GM12878 (cell line): Measurements from ENCODE around the gene MXD4. TPM values are rescaled to one million over a fixed set of nuclear protein-coding genes. Genes with fewer than 3 reads are reported as not detected.

Experiments
- ATAC-seq: fragments of 200-7000 bp; cut with Tn5 transposase; 3 replicates; pipeline ENCODE4 v1.9.1; 2020; ENCODE audit warnings: mild to moderate bottlenecking, moderate library complexity
- BruUV-seq: library from RNA; stranded (reverse); fragments of 400-500 nt; replicated peaks from 2 replicates; lab custom pipeline; 2021; lab: Mats Ljungman, UMichigan
- CTCF ChIA-PET: fragments of 300-600 bp; sonication (Branson Sonifier 250); formaldehyde crosslinking; extraction: SDS; loops from one replicate; lab custom pipeline; 2021; ENCODE audit warnings: inconsistent platforms; lab: Yijun Ruan, JAX
- POLR2A ChIA-PET: fragments of 350-600 bp; formaldehyde crosslinking; extraction: SDS; loops from one replicate; lab custom pipeline; 2021; ENCODE audit warnings: inconsistent platforms; lab: Charles Lee
- RAD21 ChIA-PET: fragments of 300-600 bp; sonication (Branson Sonifier 250); formaldehyde crosslinking; loops from one replicate; lab custom pipeline; 2023; ENCODE audit warnings: antibody characterized with exemption; ENCODE audit not compliant: unreplicated experiment; lab: Charles Lee
- SMC1A ChIA-PET: fragments of 300-600 bp; sonication (Branson Sonifier 250); formaldehyde crosslinking; loops from one replicate; lab custom pipeline; 2023; ENCODE audit not compliant: unreplicated experiment, uncharacterized antibody; lab: Charles Lee
- DNase-seq: peaks from one replicate; pipeline ENCODE4 v3.0.0-alpha.2; 2011; ENCODE audit warnings: low read depth, low spot score
- FAIRE-seq: peaks from 3 replicates; lab custom pipeline; 2011; peaks lifted over from hg19 to GRCh38; lab: Jason Lieb, UNC
- H2AFZ ChIP-seq: 2 replicates; pipeline ENCODE4 v1.6.0; 2011; ENCODE audit warnings: low read depth, low read length, control low read depth; ENCODE audit not compliant: control insufficient read depth
- H3K27ac ChIP-seq: 2 replicates; pipeline ENCODE4 v1.5.1; 2011; ENCODE audit warnings: control low read depth; ENCODE audit not compliant: control insufficient read depth, insufficient read depth
- H3K27me3 ChIP-seq, 2 experiments: replicated peaks in 1 of 2; 2 replicates each; pipeline versions ENCODE4 v1.6.0 to v1.6.1; 2011; ENCODE audit warnings: low read length in 1 of 2; ENCODE audit not compliant: control insufficient read depth in 2 of 2, insufficient read depth in 2 of 2
- H3K36me3 ChIP-seq, 2 experiments: 2 replicates each; pipeline ENCODE4 v1.5.1; 2011; ENCODE audit warnings: low read length in 1 of 2; ENCODE audit not compliant: control insufficient read depth in 2 of 2, insufficient read depth in 2 of 2
- H3K4me1 ChIP-seq: 2 replicates; pipeline ENCODE4 v1.6.1; 2011; ENCODE audit warnings: mild to moderate bottlenecking, low read length, moderate library complexity, mixed read lengths; ENCODE audit not compliant: control insufficient read depth, insufficient read depth
- H3K4me2 ChIP-seq: 2 replicates; pipeline ENCODE4 v1.6.0; 2011; ENCODE audit warnings: control low read depth; ENCODE audit not compliant: control insufficient read depth, insufficient read depth
- H3K4me3 ChIP-seq: fragments of 200-600 bp; sonication (generic); 2 replicates; pipeline ENCODE4 v1.5.1; 2016
- H3K79me2 ChIP-seq: 2 replicates; pipeline ENCODE4 v1.6.0; 2011; ENCODE audit warnings: low read length; ENCODE audit not compliant: control insufficient read depth, insufficient read depth
- H3K9ac ChIP-seq: 2 replicates; pipeline ENCODE4 v1.8.0; 2011; ENCODE audit warnings: low read length, control low read depth, mixed read lengths; ENCODE audit not compliant: control insufficient read depth, insufficient read depth
- H3K9me3 ChIP-seq: replicated peaks from 3 replicates; pipeline ENCODE4 v1.5.1; 2011; ENCODE audit warnings: mild to moderate bottlenecking, low read length; ENCODE audit not compliant: control insufficient read depth, insufficient read depth
- H4K20me1 ChIP-seq: 2 replicates; pipeline ENCODE4 v1.6.0; 2011; ENCODE audit not compliant: control insufficient read depth, insufficient read depth
- ASH2L ChIP-seq: fragments of 300-600, 200-600 bp; sonication (generic); IDR thresholded peaks from 2 replicates; pipeline ENCODE4 v1.6.1; 2017; ENCODE audit warnings: low read depth, mild to moderate bottlenecking, borderline replicate concordance
- BCL11A ChIP-seq: IDR thresholded peaks from 2 replicates; pipeline ENCODE4 v1.6.1; 2011; ENCODE audit warnings: low read depth, low read length
- JUNB ChIP-seq: IDR thresholded peaks from 2 replicates; pipeline ENCODE4 v1.6.1; 2016; ENCODE audit warnings: antibody characterized with exemption, mild to moderate bottlenecking
- LARP7 ChIP-seq: fragments of 450-650 bp; IDR thresholded peaks from 2 replicates; pipeline ENCODE4 v1.6.1; 2017; ENCODE audit warnings: mild to moderate bottlenecking
- MXI1 ChIP-seq: fragments of 150-350 bp; IDR thresholded peaks from 2 replicates; pipeline ENCODE4 v1.6.1; 2011; ENCODE audit warnings: low read depth, mild to moderate bottlenecking, inconsistent platforms, low read length, improper control_type of control experiment
- MYB ChIP-seq: fragments of 150-350 bp; IDR thresholded peaks from 2 replicates; pipeline ENCODE4 v1.6.1; 2014; ENCODE audit warnings: mild to moderate bottlenecking, low read depth, low read length, borderline replicate concordance
- NR2C1 ChIP-seq: fragments of 450-650 bp; IDR thresholded peaks from 2 replicates; pipeline ENCODE4 v1.6.1; 2017; ENCODE audit warnings: antibody characterized with exemption, mild to moderate bottlenecking, moderate library complexity
- TCF7 ChIP-seq: IDR thresholded peaks from 2 replicates; pipeline ENCODE4 v1.6.1; 2014; ENCODE audit warnings: antibody characterized with exemption, borderline replicate concordance
- WGBS: methylation state at CpG from one replicate; pipeline ENCODE4 v1.1.6; 2016; ENCODE audit warnings: low lambda C conversion rate; ENCODE audit not compliant: insufficient replicate concordance, insufficient coverage; ENCODE audit errors: missing lambda C conversion rate; 5-methylcytosine and 5-hydroxymethylcytosine counted together
- in situ Hi-C: fragments of 300-500 bp; cut with MboI; formaldehyde crosslinking; loops from 9 replicates; pipeline ENCODE4 v1.14.3; 2018; ENCODE audit warnings: mixed read lengths
- intact Hi-C: fragments of 100-400 bp; cut with micrococcal nuclease; formaldehyde crosslinking; loops from one replicate; pipeline ENCODE4 v1.14.2; 2022; ENCODE audit not compliant: unreplicated experiment
- polyA plus RNA-seq, 11 experiments: library from polyadenylated mRNA; depleted of rRNA in 4 of 11; unstranded in 6 of 11; stranded (reverse) in 5 of 11; fragments of >200 nt; fragmentation: Nextera tagmentation in 4 of 11; fragmentation: Illumina TruSeq in 1 of 11; extraction: Ambion mirVana in 4 of 11; extraction: Trizol in 1 of 11; gene quantifications; 1 replicate in 1 of 11; 2 replicates in 10 of 11; pipeline versions ENCODE4 v1.2.1 to v1.2.3, GENCODE V29; 2011 to 2016; ENCODE audit warnings: inconsistent platforms in 2 of 11, missing spikeins in 2 of 11, low read depth in 1 of 11
- total RNA-seq, 4 experiments: library from RNA; depleted of rRNA in 3 of 4; stranded (reverse); fragments of >200 nt in 3 of 4; fragmentation: Illumina TruSeq in 1 of 4; extraction: Trizol in 1 of 4; gene quantifications; 2 replicates each; pipeline versions ENCODE4 v1.2.1 to v1.2.3, GENCODE V29; 2013 to 2021
- TF ChIP-seq, protein P1 (sequence below): IDR thresholded peaks from 2 replicates; pipeline ENCODE4 v1.6.1; 2012; ENCODE audit warnings: low read depth, low read length, improper control_type of control experiment
- TF ChIP-seq, protein P2 (sequence below): fragments of 450-650 bp; IDR thresholded peaks from 2 replicates; pipeline ENCODE4 v1.6.1; 2018; ENCODE audit warnings: borderline replicate concordance, mild to moderate bottlenecking; ENCODE audit not compliant: partially characterized antibody
- TF ChIP-seq, protein P3 (sequence below), 3 experiments: IDR thresholded peaks in 2 of 3; conservative IDR thresholded peaks in 1 of 3; 2 replicates each; pipeline ENCODE4 v1.5.1; 2011; ENCODE audit warnings: low read depth in 3 of 3, low read length in 3 of 3, mild to moderate bottlenecking in 3 of 3, control low read depth in 2 of 3, moderate library complexity in 2 of 3, inconsistent platforms in 1 of 3, mixed read lengths in 1 of 3; ENCODE audit not compliant: control insufficient read depth in 2 of 3, insufficient read depth in 1 of 3; ENCODE audit errors: extremely low read depth in 1 of 3

The MXD4 gene
- total and polyA plus RNA-seq, 10 of the 15 experiments (the other 5 are each of a cell fraction or from before 2014, with no cell fraction given) = 0.21 to 25.6 (median 5.2) TPM

DNA sequence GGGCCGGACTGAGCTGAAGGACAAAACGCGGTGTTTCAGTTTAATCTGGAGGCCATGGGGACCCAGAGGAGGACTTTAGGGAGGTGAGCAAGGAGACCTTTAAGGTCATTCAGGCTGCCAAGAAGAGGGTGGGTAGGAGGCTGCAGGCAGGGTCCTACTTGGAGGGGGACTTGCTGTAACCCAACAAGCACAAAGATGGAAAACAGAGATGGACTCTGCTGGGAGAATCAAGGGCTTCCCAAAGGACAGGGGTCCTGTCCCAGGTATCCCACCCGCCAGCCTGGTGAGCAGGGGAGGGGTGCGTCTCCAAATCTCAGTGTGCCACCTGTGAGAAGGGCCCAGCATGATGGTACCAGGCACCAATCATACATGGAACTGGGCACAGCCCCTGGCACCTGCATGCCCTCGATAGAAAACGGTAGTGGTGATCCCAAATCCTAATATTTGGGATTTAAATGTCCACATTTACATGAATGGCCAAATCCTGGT lies 16.1 kb downstream of the MXD4 start:
- H2AFZ ChIP-seq = no peak overlapping the region
- intact Hi-C loops = no loop called here
- POLR2A ChIA-PET = no interaction called here

More for the DNA sequence above, 16.1 kb downstream of the MXD4 start:
- no peak for DNase-seq
- Histone ChIP-seq H3K79me2 (peaks cover 10% of the 10 kb centered on the region), H3K4me2 (no peak overlapping the region), H3K9me3 (no peaks in the 10 kb centered on the region), H3K36me3 (no peaks in the 10 kb centered on the region), H3K27me3 (no peaks in the 10 kb centered on the region), H3K4me3 (no peak overlapping the region), H3K4me1 (peaks cover 6% of the 10 kb centered on the region; the same call in 1 of the 2 replicates), H4K20me1 (no peaks in the 10 kb centered on the region)
- ChIA-PET RAD21 (no interaction called here), CTCF (no interaction called here), SMC1A (no interaction called here)
- ATAC-seq = no peak
- 64% methylated on average over 7 of the region's 7 CpGs for WGBS
- no TSS peak for BruUV-seq
- in situ Hi-C loops = no loop called here
- no peak for FAIRE-seq
- no peak for TF ChIP-seq MXI1
- no peak for TF ChIP-seq LARP7
- TF ChIP-seq BCL11A = no peak
- no peak for TF ChIP-seq TCF7
- TF ChIP-seq, protein P1, sequence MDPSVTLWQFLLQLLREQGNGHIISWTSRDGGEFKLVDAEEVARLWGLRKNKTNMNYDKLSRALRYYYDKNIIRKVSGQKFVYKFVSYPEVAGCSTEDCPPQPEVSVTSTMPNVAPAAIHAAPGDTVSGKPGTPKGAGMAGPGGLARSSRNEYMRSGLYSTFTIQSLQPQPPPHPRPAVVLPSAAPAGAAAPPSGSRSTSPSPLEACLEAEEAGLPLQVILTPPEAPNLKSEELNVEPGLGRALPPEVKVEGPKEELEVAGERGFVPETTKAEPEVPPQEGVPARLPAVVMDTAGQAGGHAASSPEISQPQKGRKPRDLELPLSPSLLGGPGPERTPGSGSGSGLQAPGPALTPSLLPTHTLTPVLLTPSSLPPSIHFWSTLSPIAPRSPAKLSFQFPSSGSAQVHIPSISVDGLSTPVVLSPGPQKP = no peak
- TF ChIP-seq ASH2L = no peak
- TF ChIP-seq, protein P2, sequence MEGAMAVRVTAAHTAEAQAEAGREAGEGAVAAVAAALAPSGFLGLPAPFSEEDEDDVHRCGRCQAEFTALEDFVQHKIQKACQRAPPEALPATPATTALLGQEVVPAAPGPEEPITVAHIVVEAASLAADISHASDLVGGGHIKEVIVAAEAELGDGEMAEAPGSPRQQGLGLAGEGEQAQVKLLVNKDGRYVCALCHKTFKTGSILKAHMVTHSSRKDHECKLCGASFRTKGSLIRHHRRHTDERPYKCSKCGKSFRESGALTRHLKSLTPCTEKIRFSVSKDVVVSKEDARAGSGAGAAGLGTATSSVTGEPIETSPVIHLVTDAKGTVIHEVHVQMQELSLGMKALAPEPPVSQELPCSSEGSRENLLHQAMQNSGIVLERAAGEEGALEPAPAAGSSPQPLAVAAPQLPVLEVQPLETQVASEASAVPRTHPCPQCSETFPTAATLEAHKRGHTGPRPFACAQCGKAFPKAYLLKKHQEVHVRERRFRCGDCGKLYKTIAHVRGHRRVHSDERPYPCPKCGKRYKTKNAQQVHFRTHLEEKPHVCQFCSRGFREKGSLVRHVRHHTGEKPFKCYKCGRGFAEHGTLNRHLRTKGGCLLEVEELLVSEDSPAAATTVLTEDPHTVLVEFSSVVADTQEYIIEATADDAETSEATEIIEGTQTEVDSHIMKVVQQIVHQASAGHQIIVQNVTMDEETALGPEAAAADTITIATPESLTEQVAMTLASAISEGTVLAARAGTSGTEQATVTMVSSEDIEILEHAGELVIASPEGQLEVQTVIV = no peak
- TF ChIP-seq, protein P3, sequence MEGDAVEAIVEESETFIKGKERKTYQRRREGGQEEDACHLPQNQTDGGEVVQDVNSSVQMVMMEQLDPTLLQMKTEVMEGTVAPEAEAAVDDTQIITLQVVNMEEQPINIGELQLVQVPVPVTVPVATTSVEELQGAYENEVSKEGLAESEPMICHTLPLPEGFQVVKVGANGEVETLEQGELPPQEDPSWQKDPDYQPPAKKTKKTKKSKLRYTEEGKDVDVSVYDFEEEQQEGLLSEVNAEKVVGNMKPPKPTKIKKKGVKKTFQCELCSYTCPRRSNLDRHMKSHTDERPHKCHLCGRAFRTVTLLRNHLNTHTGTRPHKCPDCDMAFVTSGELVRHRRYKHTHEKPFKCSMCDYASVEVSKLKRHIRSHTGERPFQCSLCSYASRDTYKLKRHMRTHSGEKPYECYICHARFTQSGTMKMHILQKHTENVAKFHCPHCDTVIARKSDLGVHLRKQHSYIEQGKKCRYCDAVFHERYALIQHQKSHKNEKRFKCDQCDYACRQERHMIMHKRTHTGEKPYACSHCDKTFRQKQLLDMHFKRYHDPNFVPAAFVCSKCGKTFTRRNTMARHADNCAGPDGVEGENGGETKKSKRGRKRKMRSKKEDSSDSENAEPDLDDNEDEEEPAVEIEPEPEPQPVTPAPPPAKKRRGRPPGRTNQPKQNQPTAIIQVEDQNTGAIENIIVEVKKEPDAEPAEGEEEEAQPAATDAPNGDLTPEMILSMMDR (IDR thresholded peaks at IDR 0.05 in 2 of 3, conservative IDR thresholded peaks at IDR 0.05 in 1 of 3; ENCODE audit: control insufficient read depth in 2 of 3, extremely low read depth in 1 of 3, insufficient read depth in 1 of 3, low read depth in 3 of 3, low read length in 3 of 3) = no peak
- TF ChIP-seq NR2C1 = no peak
- no peak for TF ChIP-seq MYB
- no peak for TF ChIP-seq JUNB
- TF ChIP-seq, all 136 proteins: peak for 0
- H3K9ac ChIP-seq = no peak overlapping the region
- no peak overlapping the region for H3K27ac ChIP-seq
